HG03469 (cell line): ENCODE measurements around the gene GNLY.
"Not testable (repeated sequence)": the region's sequence is repeated elsewhere in the genome, so short reads cannot be mapped to it uniquely, and the experiment has no call there.

ENCODE experiments used
- ATAC-seq: cut with Tn5 transposase; IDR thresholded peaks from one replicate; pipeline ENCODE4 v1.9.1; 2021; ENCODE audit warnings: mild to moderate bottlenecking, moderate library complexity, moderate number of reproducible peaks; ENCODE audit not compliant: unreplicated experiment

Gene GNLY

GRCh38 chr2:85706599-85707296, 12.6 kb downstream of the GNLY start:
- ATAC-seq = no peak

GRCh38 chr2:85707304-85707703, 13.1 kb downstream of the GNLY start:
- ATAC-seq = peak; percentile 34

- no peak for ATAC-seq
Measured at GRCh38 chr2:85708641-85709040, 14.5 kb downstream of the GNLY start.

- no peak for ATAC-seq
Measured at GRCh38 chr2:85709401-85709811, 15.2 kb downstream of the GNLY start.

- ATAC-seq = no peak
Measured at GRCh38 chr2:85710687-85711577, 16.8 kb downstream of the GNLY start.

- no peak for ATAC-seq
Measured at GRCh38 chr2:85711578-85712060, 17.5 kb downstream of the GNLY start.

- ATAC-seq = no peak
Measured at GRCh38 chr2:85712336-85712735, 18.2 kb downstream of the GNLY start.

GRCh38 chr2:85712849-85713612, 18.9 kb downstream of the GNLY start:
- ATAC-seq = no peak

GRCh38 chr2:85713836-85714235, 19.7 kb downstream of the GNLY start:
- ATAC-seq = no peak

- not testable (repeated sequence) for ATAC-seq
Measured at GRCh38 chr2:85714421-85714820, 20.3 kb downstream of the GNLY start.

GRCh38 chr2:85714841-85715240, 20.7 kb downstream of the GNLY start:
- no peak for ATAC-seq

- ATAC-seq = no peak
Measured at GRCh38 chr2:85716346-85716914, 22.3 kb downstream of the GNLY start.

GRCh38 chr2:85717308-85718008, 23.3 kb downstream of the GNLY start:
- ATAC-seq = no peak

GRCh38 chr2:85718009-85718391, 23.8 kb downstream of the GNLY start:
- ATAC-seq = no peak

- no peak for ATAC-seq
Measured at GRCh38 chr2:85718885-85719492, 24.8 kb downstream of the GNLY start.

- ATAC-seq = no peak
Measured at GRCh38 chr2:85719609-85720240, 25.6 kb downstream of the GNLY start.

GRCh38 chr2:85720533-85720932, 26.4 kb downstream of the GNLY start:
- ATAC-seq = no peak

GRCh38 chr2:85721641-85722040, 27.5 kb downstream of the GNLY start:
- no peak for ATAC-seq

- ATAC-seq = no peak
Measured at GRCh38 chr2:85722519-85722918, 28.4 kb downstream of the GNLY start.
